NCI-H2171 (cell line): Measurements from ENCODE around the gene RHBDL3.
A peak's percentile ranks its signal among the peaks of the same experiment; 100 is the strongest.
"Not testable (repeated sequence)": the region's sequence is repeated elsewhere in the genome, so short reads cannot be mapped to it uniquely, and the experiment has no call there.

Experiments
- DNase-seq: peaks from one replicate; lab custom pipeline; 2025; lab: John Stamatoyannopoulos, UW

RHBDL3 gene

GRCh38 chr17:32265192-32265923, at the start of gene RHBDL3:
Gene RHBDL3, plus strand, starts transcription at chr17:32265832. Its CDS starts 358 bp downstream, at chr17:32266190.
- DNase-seq, result no peak

GRCh38 chr17:32222621-32223020, 43.0 kb upstream of the RHBDL3 start:
- DNase-seq, result no peak

- DNase-seq, result no peak
Measured at GRCh38 chr17:32223703-32224102, 41.9 kb upstream of the RHBDL3 start.

GRCh38 chr17:32226886-32227285, 38.7 kb upstream of the RHBDL3 start:
- DNase-seq, result no peak

- DNase-seq, result no peak
Measured at GRCh38 chr17:32227910-32228309, 37.7 kb upstream of the RHBDL3 start.

GRCh38 chr17:32235588-32235987, 30.0 kb upstream of the RHBDL3 start:
- DNase-seq, result no peak

GRCh38 chr17:32239456-32239855, 26.2 kb upstream of the RHBDL3 start:
- DNase-seq, result no peak

GRCh38 chr17:32240750-32241149, 24.9 kb upstream of the RHBDL3 start:
- DNase-seq, result no peak

- no peak for DNase-seq
Measured at GRCh38 chr17:32241640-32242039, 24.0 kb upstream of the RHBDL3 start.

GRCh38 chr17:32249475-32249874, 16.2 kb upstream of the RHBDL3 start:
- DNase-seq, result no peak

- DNase-seq, result peak; percentile 44
Measured at GRCh38 chr17:32253117-32253611, 12.5 kb upstream of the RHBDL3 start.

GRCh38 chr17:32256012-32256700, 9.5 kb upstream of the RHBDL3 start:
- DNase-seq, result no peak

- no peak for DNase-seq
Measured at GRCh38 chr17:32256701-32257019, 9.0 kb upstream of the RHBDL3 start.

GRCh38 chr17:32258383-32259140, 7.1 kb upstream of the RHBDL3 start:
- peak; percentile 95 for DNase-seq

- DNase-seq, result no peak
Measured at GRCh38 chr17:32259586-32259985, 6.0 kb upstream of the RHBDL3 start.

GRCh38 chr17:32261417-32261736, 4.3 kb upstream of the RHBDL3 start:
- no peak for DNase-seq

- no peak for DNase-seq
Measured at GRCh38 chr17:32261936-32262510, 3.6 kb upstream of the RHBDL3 start.

- not testable (repeated sequence) for DNase-seq
Measured at GRCh38 chr17:32263515-32263914, 2.1 kb upstream of the RHBDL3 start.

GRCh38 chr17:32264140-32264799, 1.4 kb upstream of the RHBDL3 start:
- DNase-seq, result no peak

GRCh38 chr17:32264823-32265191, 825 bp upstream of the RHBDL3 start:
- no peak for DNase-seq

- DNase-seq, result no peak
Measured at GRCh38 chr17:32266051-32266388, 388 bp downstream of the RHBDL3 start.
